HepG2 (cell line): Measurements from ENCODE around the gene STRADB. TPM values are rescaled to one million over a fixed set of nuclear protein-coding genes. Genes with fewer than 3 reads are reported as not detected.

Experiments used
- ATAC-seq: fragments of 200-7000 bp; cut with Tn5 transposase; 3 replicates; pipeline ENCODE4 v1.9.1; 2020; ENCODE audit warnings: mild to moderate bottlenecking, moderate library complexity
- BruUV-seq: library from RNA; stranded (reverse); fragments of 400-500 nt; replicated peaks from 2 replicates; lab custom pipeline; 2021; lab: Mats Ljungman, UMichigan
- CTCF ChIA-PET: fragments of 300-600 bp; formaldehyde crosslinking; extraction: SDS; loops from one replicate; lab custom pipeline; 2021; ENCODE audit warnings: low total read pairs, inconsistent platforms, low intra/inter-chr PET ratio; lab: Yijun Ruan, JAX
- POLR2A ChIA-PET: fragments of 350-600 bp; sonication (Branson Sonifier 250); formaldehyde crosslinking; loops from one replicate; lab custom pipeline; 2020; ENCODE audit warnings: antibody characterized with exemption, inconsistent platforms; lab: Yijun Ruan, JAX
- DNase-seq: peaks from one replicate; pipeline ENCODE4 v3.0.0-alpha.2; 2015; ENCODE audit warnings: low spot score
- FAIRE-seq: peaks from 3 replicates; lab custom pipeline; 2011; peaks lifted over from hg19 to GRCh38; lab: Jason Lieb, UNC
- H2AFZ ChIP-seq: one replicate; pipeline ENCODE4 v1.6.1; 2011; ENCODE audit warnings: low read length, inconsistent platforms
- H3K27ac ChIP-seq: fragments of 300-600 bp; 3 replicates; pipeline ENCODE4 v1.8.0; 2011; ENCODE audit warnings: mixed run types, mild to moderate bottlenecking, mixed read lengths, low read length, inconsistent platforms; ENCODE audit not compliant: insufficient read depth; ENCODE audit errors: extremely low read length
- H3K27me3 ChIP-seq, 2 experiments: fragments of 200-600 bp in 1 of 2; 2 replicates in 1 of 2; 3 replicates in 1 of 2; pipeline versions ENCODE4 v1.6.0 to v1.8.0; 2011; ENCODE audit warnings: low read length in 2 of 2, mild to moderate bottlenecking in 2 of 2, moderate library complexity in 2 of 2, inconsistent platforms in 1 of 2; ENCODE audit not compliant: insufficient read depth in 2 of 2, control insufficient read depth in 1 of 2
- H3K36me3 ChIP-seq, 2 experiments: fragments of 200-600 bp in 1 of 2; replicated peaks in 1 of 2; 2 replicates in 1 of 2; 3 replicates in 1 of 2; pipeline versions ENCODE4 v1.5.1 to v1.8.0; 2011; ENCODE audit warnings: low read length in 2 of 2, inconsistent platforms in 1 of 2; ENCODE audit not compliant: insufficient read depth in 2 of 2, control insufficient read depth in 1 of 2
- H3K4me1 ChIP-seq: 2 replicates; pipeline ENCODE4 v1.5.1; 2012; ENCODE audit warnings: low read length, inconsistent platforms; ENCODE audit not compliant: insufficient read depth
- H3K4me2 ChIP-seq: 2 replicates; pipeline ENCODE4 v1.6.0; 2011; ENCODE audit warnings: low read depth, low read length, inconsistent platforms
- H3K4me3 ChIP-seq, 3 experiments: fragments of 200-600 bp in 1 of 3; sonication (generic), shearing (Covaris generic) in 1 of 3; replicated peaks in 1 of 3; 2 replicates each; pipeline ENCODE4 v1.5.1; 2011 to 2016; ENCODE audit warnings: low read length in 3 of 3, inconsistent platforms in 2 of 3, low read depth in 2 of 3, mild to moderate bottlenecking in 2 of 3, control low read depth in 1 of 3, mixed read lengths in 1 of 3; ENCODE audit not compliant: insufficient read depth in 1 of 3
- H3K79me2 ChIP-seq: one replicate; pipeline ENCODE4 v1.6.1; 2011; ENCODE audit warnings: low read length, inconsistent platforms; ENCODE audit not compliant: insufficient read depth
- H3K9ac ChIP-seq: 2 replicates; pipeline ENCODE4 v1.6.0; 2011; ENCODE audit warnings: mild to moderate bottlenecking, low read depth, low read length, inconsistent platforms; ENCODE audit not compliant: insufficient read depth
- H3K9me3 ChIP-seq: 2 replicates; pipeline ENCODE4 v1.5.1; 2012; ENCODE audit warnings: mild to moderate bottlenecking, low read length
- H4K20me1 ChIP-seq: 2 replicates; pipeline ENCODE4 v1.6.0; 2011; ENCODE audit warnings: inconsistent platforms, mild to moderate bottlenecking, low read length, moderate library complexity; ENCODE audit not compliant: insufficient read depth
- RNF219 ChIP-seq: sonication (generic); formaldehyde crosslinking; IDR thresholded peaks from 2 replicates; pipeline ENCODE4 v1.5.0; 2020; ENCODE audit warnings: mild to moderate bottlenecking, missing genetic modification reagents
- STAG1 ChIP-seq: sonication (generic); formaldehyde crosslinking; IDR thresholded peaks from 2 replicates; pipeline ENCODE4 v1.4.0; 2020; ENCODE audit warnings: missing genetic modification reagents
- ZNF234 ChIP-seq: sonication (generic); formaldehyde crosslinking; conservative IDR thresholded peaks from 2 replicates; pipeline ENCODE4 v1.5.1; 2020; ENCODE audit warnings: mild to moderate bottlenecking, missing genetic modification reagents
- ZNF510 ChIP-seq: sonication (generic); formaldehyde crosslinking; IDR thresholded peaks from 2 replicates; pipeline ENCODE4 v1.4.0; 2020; ENCODE audit warnings: low read depth, mild to moderate bottlenecking, missing genetic modification reagents
- ZNF7 ChIP-seq: IDR thresholded peaks from 2 replicates; pipeline ENCODE4 v1.6.1; 2016; ENCODE audit warnings: missing biosample characterization, missing genetic modification reagents
- ZNF704 ChIP-seq: sonication (generic); formaldehyde crosslinking; IDR thresholded peaks from 2 replicates; pipeline ENCODE4 v1.8.1; 2023; ENCODE audit warnings: mild to moderate bottlenecking, inconsistent platforms, moderate library complexity, missing genetic modification reagents, borderline replicate concordance
- WGBS: methylation state at CpG from one replicate; pipeline ENCODE4 v1.1.6; 2017; ENCODE audit warnings: low lambda C conversion rate; 5-methylcytosine and 5-hydroxymethylcytosine counted together
- in situ Hi-C: cut with HindIII; loops from 2 replicates; pipeline ENCODE4 v1.10.0; 2017; ENCODE audit warnings: low pct_unique_long_range_greater_than_20kb; ENCODE audit not compliant: extremely low pct_ligation_motif_present
- intact Hi-C: fragments of 100-400 bp; cut with micrococcal nuclease; formaldehyde crosslinking; loops from one replicate; pipeline ENCODE4 v1.10.0; 2022; ENCODE audit not compliant: unreplicated experiment
- polyA plus RNA-seq, 8 experiments: library from polyadenylated mRNA; depleted of rRNA in 3 of 8; stranded (reverse) in 7 of 8; unstranded in 1 of 8; fragments of >200 nt; fragmentation: Illumina TruSeq in 4 of 8; extraction: Trizol in 4 of 8; gene quantifications; 2 replicates each; pipeline versions ENCODE4 v1.2.1 to v1.2.3, GENCODE V29; 2011 to 2016; ENCODE audit warnings: low read depth in 4 of 8, missing spikeins in 1 of 8, mixed read lengths in 1 of 8; ENCODE audit not compliant: insufficient read depth in 1 of 8
- total RNA-seq, 5 experiments: library from RNA; depleted of rRNA; stranded (reverse); fragments of >200 nt; fragmentation: Illumina TruSeq; extraction: Trizol; gene quantifications; 2 replicates each; pipeline ENCODE4 v1.2.3, GENCODE V29; 2016; ENCODE audit warnings: low read depth in 1 of 5
- TF ChIP-seq, protein P1 (sequence below), 2 experiments: fragments of 450-650 bp in 1 of 2; sonication (generic) in 1 of 2; formaldehyde crosslinking in 1 of 2; IDR thresholded peaks; 2 replicates each; pipeline versions ENCODE4 v1.6.1 to v1.8.0; 2016 to 2022; ENCODE audit warnings: antibody characterized with exemption in 1 of 2, mild to moderate bottlenecking in 1 of 2, missing genetic modification reagents in 1 of 2
- TF ChIP-seq, protein P2 (sequence below): sonication (generic); formaldehyde crosslinking; IDR thresholded peaks from 2 replicates; pipeline ENCODE4 v1.5.0; 2020; ENCODE audit warnings: mild to moderate bottlenecking, missing genetic modification reagents, moderate library complexity

Gene STRADB
- total and polyA plus RNA-seq, 2 of the 13 experiments (the other 11 are each of a cell fraction or from before 2014, with no cell fraction given): 34.1 to 66.6 TPM

- Histone ChIP-seq H3K79me2 (no peaks in the 10 kb centered on the region), H3K27me3 (no peaks in the 10 kb centered on the region), H3K9ac (no peak overlapping the region), H3K4me3 (no peak overlapping the region), H3K9me3 (no peaks in the 10 kb centered on the region), H3K4me2 (no peak overlapping the region), H4K20me1 (no peaks in the 10 kb centered on the region), H3K27ac (no peak overlapping the region), H2AFZ (no peak overlapping the region), H3K4me1 (peaks cover 14% of the 10 kb centered on the region; the same call in 1 of the 2 replicates), H3K36me3 (peaks cover 3 to 7% of the 10 kb centered on the region in 2 experiments; a peak in 2 of 5 replicates)
- in situ Hi-C loops: no loop called here
- FAIRE-seq: no peak
- no peak for ATAC-seq
- ChIA-PET POLR2A (no interaction called here), CTCF (no interaction called here)
- 87% methylated on average over 3 of the region's 3 CpGs for WGBS
- intact Hi-C loops: no loop called here
- no TSS peak for BruUV-seq
- DNase-seq: no peak
- TF ChIP-seq STAG1 (CRISPR knock-in tag) (peak; percentile 52), RNF219 (CRISPR knock-in tag) (no peak), ZNF7 (CRISPR knock-in tag) (peak; percentile 70), ZNF234 (no peak), ZNF704 (CRISPR knock-in tag) (no peak), ZNF510 (CRISPR knock-in tag) (no peak)
- TF ChIP-seq, protein P1, sequence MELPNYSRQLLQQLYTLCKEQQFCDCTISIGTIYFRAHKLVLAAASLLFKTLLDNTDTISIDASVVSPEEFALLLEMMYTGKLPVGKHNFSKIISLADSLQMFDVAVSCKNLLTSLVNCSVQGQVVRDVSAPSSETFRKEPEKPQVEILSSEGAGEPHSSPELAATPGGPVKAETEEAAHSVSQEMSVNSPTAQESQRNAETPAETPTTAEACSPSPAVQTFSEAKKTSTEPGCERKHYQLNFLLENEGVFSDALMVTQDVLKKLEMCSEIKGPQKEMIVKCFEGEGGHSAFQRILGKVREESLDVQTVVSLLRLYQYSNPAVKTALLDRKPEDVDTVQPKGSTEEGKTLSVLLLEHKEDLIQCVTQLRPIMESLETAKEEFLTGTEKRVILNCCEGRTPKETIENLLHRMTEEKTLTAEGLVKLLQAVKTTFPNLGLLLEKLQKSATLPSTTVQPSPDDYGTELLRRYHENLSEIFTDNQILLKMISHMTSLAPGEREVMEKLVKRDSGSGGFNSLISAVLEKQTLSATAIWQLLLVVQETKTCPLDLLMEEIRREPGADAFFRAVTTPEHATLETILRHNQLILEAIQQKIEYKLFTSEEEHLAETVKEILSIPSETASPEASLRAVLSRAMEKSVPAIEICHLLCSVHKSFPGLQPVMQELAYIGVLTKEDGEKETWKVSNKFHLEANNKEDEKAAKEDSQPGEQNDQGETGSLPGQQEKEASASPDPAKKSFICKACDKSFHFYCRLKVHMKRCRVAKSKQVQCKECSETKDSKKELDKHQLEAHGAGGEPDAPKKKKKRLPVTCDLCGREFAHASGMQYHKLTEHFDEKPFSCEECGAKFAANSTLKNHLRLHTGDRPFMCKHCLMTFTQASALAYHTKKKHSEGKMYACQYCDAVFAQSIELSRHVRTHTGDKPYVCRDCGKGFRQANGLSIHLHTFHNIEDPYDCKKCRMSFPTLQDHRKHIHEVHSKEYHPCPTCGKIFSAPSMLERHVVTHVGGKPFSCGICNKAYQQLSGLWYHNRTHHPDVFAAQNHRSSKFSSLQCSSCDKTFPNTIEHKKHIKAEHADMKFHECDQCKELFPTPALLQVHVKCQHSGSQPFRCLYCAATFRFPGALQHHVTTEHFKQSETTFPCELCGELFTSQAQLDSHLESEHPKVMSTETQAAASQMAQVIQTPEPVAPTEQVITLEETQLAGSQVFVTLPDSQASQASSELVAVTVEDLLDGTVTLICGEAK (IDR thresholded peaks at IDR 0.05): no peak
- TF ChIP-seq, protein P1 (CRISPR knock-in tag; IDR thresholded peaks at IDR 0.05): peak; percentile 90; the same call in 1 of the 2 replicates
- TF ChIP-seq, protein P2, sequence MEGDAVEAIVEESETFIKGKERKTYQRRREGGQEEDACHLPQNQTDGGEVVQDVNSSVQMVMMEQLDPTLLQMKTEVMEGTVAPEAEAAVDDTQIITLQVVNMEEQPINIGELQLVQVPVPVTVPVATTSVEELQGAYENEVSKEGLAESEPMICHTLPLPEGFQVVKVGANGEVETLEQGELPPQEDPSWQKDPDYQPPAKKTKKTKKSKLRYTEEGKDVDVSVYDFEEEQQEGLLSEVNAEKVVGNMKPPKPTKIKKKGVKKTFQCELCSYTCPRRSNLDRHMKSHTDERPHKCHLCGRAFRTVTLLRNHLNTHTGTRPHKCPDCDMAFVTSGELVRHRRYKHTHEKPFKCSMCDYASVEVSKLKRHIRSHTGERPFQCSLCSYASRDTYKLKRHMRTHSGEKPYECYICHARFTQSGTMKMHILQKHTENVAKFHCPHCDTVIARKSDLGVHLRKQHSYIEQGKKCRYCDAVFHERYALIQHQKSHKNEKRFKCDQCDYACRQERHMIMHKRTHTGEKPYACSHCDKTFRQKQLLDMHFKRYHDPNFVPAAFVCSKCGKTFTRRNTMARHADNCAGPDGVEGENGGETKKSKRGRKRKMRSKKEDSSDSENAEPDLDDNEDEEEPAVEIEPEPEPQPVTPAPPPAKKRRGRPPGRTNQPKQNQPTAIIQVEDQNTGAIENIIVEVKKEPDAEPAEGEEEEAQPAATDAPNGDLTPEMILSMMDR (CRISPR knock-in tag): peak; percentile 54
Measured at GRCh38 chr2:201419057-201419635, 32.4 kb upstream of the STRADB start.
